Endothelial cell of umbilical vein (primary cell): ENCODE results near the gene FIGLA. TPM values are rescaled to one million over a fixed set of nuclear protein-coding genes. Genes with fewer than 3 reads are reported as not detected.

Experiments used
- BruUV-seq: library from RNA; stranded (reverse); fragments of 400-500 nt; replicated peaks from 2 replicates; lab custom pipeline; 2021; lab: Mats Ljungman, UMichigan
- CTCF ChIA-PET: fragments of 300-600, 350-600 bp; sonication (Branson Sonifier 250); formaldehyde crosslinking; loops from one replicate; lab custom pipeline; 2021; ENCODE audit warnings: antibody characterized with exemption, inconsistent platforms; lab: Charles Lee
- POLR2A ChIA-PET: fragments of 300-600, 350-600 bp; sonication (Branson Sonifier 250); formaldehyde crosslinking; loops from one replicate; lab custom pipeline; 2021; ENCODE audit warnings: antibody characterized with exemption, inconsistent platforms; lab: Charles Lee
- DNase-seq: peaks from one replicate; pipeline ENCODE4 v3.0.0-alpha.2; 2011; ENCODE audit warnings: low read depth, low spot score
- FAIRE-seq: peaks from 2 replicates; lab custom pipeline; 2011; peaks lifted over from hg19 to GRCh38; lab: Jason Lieb, UNC
- H2AFZ ChIP-seq: 2 replicates; pipeline ENCODE4 v1.6.0; 2012; ENCODE audit warnings: low read depth, low read length, control low read depth, inconsistent platforms
- H3K27ac ChIP-seq: 2 replicates; pipeline ENCODE4 v1.5.1; 2011; ENCODE audit warnings: low read depth, mild to moderate bottlenecking, control low read depth, low read length, moderate library complexity; ENCODE audit not compliant: insufficient read depth
- H3K27me3 ChIP-seq, 2 experiments: 2 replicates each; pipeline versions ENCODE4 v1.6.0 to v1.6.1; 2011; ENCODE audit warnings: low read length in 2 of 2, mixed read lengths in 1 of 2; ENCODE audit not compliant: control insufficient read depth in 2 of 2, insufficient read depth in 2 of 2
- H3K36me3 ChIP-seq, 2 experiments: 2 replicates in 1 of 2; 3 replicates in 1 of 2; pipeline ENCODE4 v1.5.1; 2011; ENCODE audit warnings: low read length in 2 of 2, mild to moderate bottlenecking in 1 of 2, moderate library complexity in 1 of 2; ENCODE audit not compliant: control insufficient read depth in 2 of 2, insufficient read depth in 2 of 2; ENCODE audit errors: extremely low read depth in 1 of 2
- H3K4me1 ChIP-seq: 3 replicates; pipeline ENCODE4 v1.5.1; 2011; ENCODE audit warnings: mild to moderate bottlenecking, low read length; ENCODE audit not compliant: control insufficient read depth, insufficient read depth; ENCODE audit errors: extremely low read depth
- H3K4me2 ChIP-seq: 2 replicates; pipeline ENCODE4 v1.6.1; 2011; ENCODE audit warnings: low read length, control low read depth, mixed read lengths; ENCODE audit not compliant: insufficient read depth
- H3K4me3 ChIP-seq, 3 experiments: fragments of 200-600 bp in 1 of 3; sonication (generic), shearing (Covaris generic) in 1 of 3; replicated peaks in 1 of 3; 2 replicates each; pipeline ENCODE4 v1.5.1; 2011 to 2016; ENCODE audit warnings: control low read depth in 3 of 3, low read length in 3 of 3, mild to moderate bottlenecking in 2 of 3, inconsistent platforms in 1 of 3, low read depth in 1 of 3, moderate library complexity in 1 of 3; ENCODE audit not compliant: insufficient read depth in 1 of 3
- H3K79me2 ChIP-seq: 2 replicates; pipeline ENCODE4 v1.6.0; 2012; ENCODE audit warnings: low read length, inconsistent platforms; ENCODE audit not compliant: control insufficient read depth, insufficient read depth
- H3K9ac ChIP-seq: replicated peaks from 2 replicates; pipeline ENCODE3; 2011; ENCODE audit warnings: low read length, control low read depth; ENCODE audit not compliant: insufficient read depth; ENCODE audit errors: extremely low read depth
- H3K9me1 ChIP-seq: replicated peaks from 3 replicates; pipeline ENCODE4 v1.6.0; 2011; ENCODE audit warnings: mild to moderate bottlenecking, low read length; ENCODE audit not compliant: control insufficient read depth, insufficient read depth; ENCODE audit errors: extremely low read depth
- H3K9me3 ChIP-seq: replicated peaks from 2 replicates; pipeline ENCODE4 v1.5.1; 2012; ENCODE audit warnings: low read length, inconsistent platforms; ENCODE audit not compliant: control insufficient read depth, insufficient read depth
- H4K20me1 ChIP-seq: replicated peaks from 2 replicates; pipeline ENCODE3; 2011; ENCODE audit warnings: mild to moderate bottlenecking, low read length; ENCODE audit not compliant: control insufficient read depth, insufficient read depth; ENCODE audit errors: extremely low read depth
- CTCF ChIP-seq, 2 donors: IDR thresholded peaks; 1 replicate in 1 of 2; 2 replicates in 1 of 2; pipeline ENCODE4 v1.5.1; 2011; ENCODE audit warnings: low read length in 2 of 2, mild to moderate bottlenecking in 2 of 2, moderate library complexity in 2 of 2, control low read depth in 1 of 2, inconsistent platforms in 1 of 2, low read depth in 1 of 2; ENCODE audit not compliant: insufficient read depth in 1 of 2; ENCODE audit errors: extremely low read depth in 1 of 2
- EZH2 ChIP-seq: IDR thresholded peaks from 2 replicates; pipeline ENCODE4 v1.6.1; 2012; ENCODE audit warnings: borderline replicate concordance, low read depth, mild to moderate bottlenecking, moderate library complexity, low read length, inconsistent platforms; ENCODE audit not compliant: severe bottlenecking
- FOS ChIP-seq: IDR thresholded peaks from 2 replicates; pipeline ENCODE4 v1.6.1; 2011; ENCODE audit warnings: mild to moderate bottlenecking, low read length, moderate library complexity, borderline replicate concordance; ENCODE audit not compliant: insufficient read depth
- GATA2 ChIP-seq: IDR thresholded peaks from 2 replicates; pipeline ENCODE4 v1.7.0; 2011; ENCODE audit warnings: low read depth, mild to moderate bottlenecking, moderate library complexity, mixed read lengths, low read length; ENCODE audit not compliant: insufficient read length, insufficient read depth
- JUN ChIP-seq: IDR thresholded peaks from 2 replicates; pipeline ENCODE4 v1.6.1; 2011; ENCODE audit warnings: borderline replicate concordance, low read depth; ENCODE audit not compliant: insufficient read length, insufficient read depth
- MAX ChIP-seq: IDR thresholded peaks from 2 replicates; pipeline ENCODE4 v1.6.1; 2011; ENCODE audit not compliant: insufficient read depth, insufficient read length
- MYC ChIP-seq: IDR thresholded peaks from one replicate; pipeline ENCODE4 v1.6.1; 2011; ENCODE audit warnings: mild to moderate bottlenecking, low read depth, low read length
- POLR2A ChIP-seq: IDR thresholded peaks from 2 replicates; pipeline ENCODE4 v1.6.1; 2012; ENCODE audit warnings: low read depth, mild to moderate bottlenecking, control low read depth, low read length
- POLR2AphosphoS5 ChIP-seq: IDR thresholded peaks from 2 replicates; pipeline ENCODE4 v1.6.1; 2012; ENCODE audit warnings: low read depth, mild to moderate bottlenecking, control low read depth, low read length, moderate library complexity; ENCODE audit not compliant: insufficient read depth
- dilution Hi-C: fragments of 300-500 bp; cut with MboI; formaldehyde crosslinking; loops from one replicate; pipeline ENCODE4 v1.15.0; 2019; ENCODE audit warnings: low sequenced_read_pairs; ENCODE audit not compliant: extremely low pct_ligation_motif_present
- intact Hi-C: fragments of 100-400 bp; cut with micrococcal nuclease; formaldehyde crosslinking; loops from one replicate; pipeline ENCODE4 v1.10.0; 2022
- polyA plus RNA-seq, 4 experiments: library from polyadenylated mRNA; depleted of rRNA in 3 of 4; stranded (reverse) in 3 of 4; unstranded in 1 of 4; fragments of >200 nt; gene quantifications; 2 replicates each; pipeline versions ENCODE4 v1.2.1 to v1.2.3, GENCODE V29; 2011 to 2012; ENCODE audit warnings: missing spikeins in 1 of 4
- total RNA-seq: library from RNA; stranded (reverse); gene quantifications from 2 replicates; pipeline ENCODE4 v1.2.3, GENCODE V29; 2021

Gene FIGLA
- total and polyA plus RNA-seq, 2 donors (not counting 3 experiments of a cell fraction or from before 2014, with no cell fraction given) = not detected

- DNase-seq = no peak
- no peaks in the 10 kb centered on the region for H3K9me1 ChIP-seq
- H3K9ac ChIP-seq = no peak overlapping the region
- H3K9me3 ChIP-seq = no peaks in the 10 kb centered on the region
- dilution Hi-C loops (no loop called here), intact Hi-C loops (no loop called here)
- H3K79me2 ChIP-seq = no peaks in the 10 kb centered on the region
- H4K20me1 ChIP-seq = no peaks in the 10 kb centered on the region
- H3K27me3 ChIP-seq = peaks cover 21 to 23% of the 10 kb centered on the region in 2 experiments
- H2AFZ ChIP-seq = no peak overlapping the region
- no peak for FAIRE-seq
- ChIA-PET CTCF (interaction anchor here (3.2 kb wide), 1 partner anchor 10 kb away, joined by 17 read pairs; the partner anchor contains the start of gene FIGLA), POLR2A (no interaction called here)
- H3K4me3 ChIP-seq = no peak overlapping the region
- no TSS peak for BruUV-seq
- no peaks in the 10 kb centered on the region for H3K4me1 ChIP-seq
- no peak overlapping the region for H3K27ac ChIP-seq
- no peaks in the 10 kb centered on the region for H3K36me3 ChIP-seq
- TF ChIP-seq CTCF (IDR thresholded peaks at IDR 0.05; ENCODE audit: extremely low read depth in 1 of 2, insufficient read depth in 1 of 2, low read depth in 1 of 2, low read length in 2 of 2) = no peak
- no peak for TF ChIP-seq EZH2
- TF ChIP-seq JUN = no peak
- TF ChIP-seq MYC = no peak
- no peak for TF ChIP-seq POLR2A
- TF ChIP-seq MAX = no peak
- no peak for TF ChIP-seq FOS
- no peak for TF ChIP-seq POLR2AphosphoS5
- no peak for TF ChIP-seq GATA2
- H3K4me2 ChIP-seq = no peak overlapping the region
Observed at GRCh38 chr2:70779491-70779890, 11.0 kb downstream of the FIGLA start.
